ENCODE results near the gene RYR3.

DNA sequence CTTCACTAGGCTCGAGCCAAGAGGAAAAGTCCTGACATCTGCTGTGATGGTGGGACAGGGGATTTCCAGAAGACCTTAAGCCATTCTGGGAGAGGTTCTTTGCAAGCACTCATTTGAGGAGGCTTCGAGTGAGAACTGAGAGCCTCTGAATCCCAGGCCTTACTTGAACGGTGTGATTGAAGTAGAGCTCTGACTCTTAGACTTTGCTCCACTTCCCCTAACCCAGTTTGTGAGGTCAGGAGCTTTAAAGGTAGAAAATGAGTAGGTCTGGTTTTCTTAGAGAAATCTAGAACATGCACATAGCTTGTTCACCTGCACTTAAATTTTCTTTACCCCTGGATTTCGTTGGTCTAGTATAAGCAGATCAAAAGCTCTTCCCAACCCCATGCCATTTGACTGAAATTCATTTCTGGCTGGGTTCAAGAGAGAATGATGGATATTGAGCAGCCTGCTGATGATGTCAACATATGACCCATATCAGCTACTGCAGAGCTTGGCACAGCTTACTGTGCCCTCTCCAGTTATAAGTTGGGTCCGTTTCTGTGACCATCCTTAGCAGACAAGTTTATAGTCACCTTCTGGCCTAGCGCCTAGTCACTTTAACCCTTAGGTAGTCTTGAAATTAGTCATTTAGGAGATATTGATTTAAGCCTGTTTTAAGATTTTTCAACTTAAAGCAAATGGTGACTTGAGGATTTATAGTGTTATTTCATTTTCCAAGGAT, 428.3 kb downstream of the RYR3 start:
- no peak for TF ChIP-seq EZH2phosphoT487 (IDR thresholded peaks at IDR 0.05; ENCODE audit: borderline replicate concordance, low read length)
- TF ChIP-seq, protein P1, sequence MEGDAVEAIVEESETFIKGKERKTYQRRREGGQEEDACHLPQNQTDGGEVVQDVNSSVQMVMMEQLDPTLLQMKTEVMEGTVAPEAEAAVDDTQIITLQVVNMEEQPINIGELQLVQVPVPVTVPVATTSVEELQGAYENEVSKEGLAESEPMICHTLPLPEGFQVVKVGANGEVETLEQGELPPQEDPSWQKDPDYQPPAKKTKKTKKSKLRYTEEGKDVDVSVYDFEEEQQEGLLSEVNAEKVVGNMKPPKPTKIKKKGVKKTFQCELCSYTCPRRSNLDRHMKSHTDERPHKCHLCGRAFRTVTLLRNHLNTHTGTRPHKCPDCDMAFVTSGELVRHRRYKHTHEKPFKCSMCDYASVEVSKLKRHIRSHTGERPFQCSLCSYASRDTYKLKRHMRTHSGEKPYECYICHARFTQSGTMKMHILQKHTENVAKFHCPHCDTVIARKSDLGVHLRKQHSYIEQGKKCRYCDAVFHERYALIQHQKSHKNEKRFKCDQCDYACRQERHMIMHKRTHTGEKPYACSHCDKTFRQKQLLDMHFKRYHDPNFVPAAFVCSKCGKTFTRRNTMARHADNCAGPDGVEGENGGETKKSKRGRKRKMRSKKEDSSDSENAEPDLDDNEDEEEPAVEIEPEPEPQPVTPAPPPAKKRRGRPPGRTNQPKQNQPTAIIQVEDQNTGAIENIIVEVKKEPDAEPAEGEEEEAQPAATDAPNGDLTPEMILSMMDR (IDR thresholded peaks at IDR 0.05; ENCODE audit: low read depth, low read length, poor library complexity, severe bottlenecking) = no peak

All from DOHH2 (cell line).